Breast epithelium (tissue), 4 donors: ENCODE data around the gene ZNF638. TPM values are rescaled to one million over a fixed set of nuclear protein-coding genes. Genes with fewer than 3 reads are reported as not detected.
A peak's percentile ranks its signal among the peaks of the same experiment; 100 is the strongest.

Source experiments
- DNase-seq, 2 donors: peaks; one replicate each; pipeline ENCODE4 v3.0.0-alpha.2; 2019; ENCODE audit warnings: low spot score in 2 of 2
- H3K27ac ChIP-seq, 2 donors: fragments of 200-600 bp; sonication (generic) in 1 of 2; one replicate each; pipeline ENCODE4 v1.5.1; 2016 to 2019; ENCODE audit warnings: mild to moderate bottlenecking in 1 of 2
- H3K27me3 ChIP-seq, 2 donors: fragments of 200-600 bp; sonication (generic) in 1 of 2; one replicate each; pipeline versions ENCODE4 v1.5.1 to v1.6.0; 2017 to 2019; ENCODE audit warnings: control low read depth in 1 of 2, mild to moderate bottlenecking in 1 of 2
- H3K36me3 ChIP-seq: fragments of 200-600 bp; one replicate; pipeline ENCODE4 v1.5.1; 2019
- H3K4me1 ChIP-seq, 2 donors: fragments of 200-600 bp; sonication (generic); one replicate each; pipeline ENCODE4 v1.5.1; 2016 to 2019; ENCODE audit warnings: control low read depth in 1 of 2
- H3K4me3 ChIP-seq, 3 donors: fragments of 200-600 bp; sonication (generic); 1 replicate in 2 of 3; 2 replicates in 1 of 3; pipeline ENCODE4 v1.5.1; 2016 to 2019; ENCODE audit warnings: mild to moderate bottlenecking in 3 of 3, moderate library complexity in 2 of 3
- H3K9me3 ChIP-seq, 2 donors: fragments of 200-600 bp; sonication (generic) in 1 of 2; one replicate each; pipeline ENCODE4 v1.5.1; 2016 to 2019; ENCODE audit warnings: control low read depth in 1 of 2
- CTCF ChIP-seq, 3 donors: fragments of 450-650 bp; IDR thresholded peaks; one replicate each; pipeline ENCODE4 v1.5.1; 2016 to 2017; ENCODE audit warnings: antibody characterized with exemption in 3 of 3, mild to moderate bottlenecking in 3 of 3, moderate library complexity in 3 of 3
- POLR2A ChIP-seq: fragments of 450-650 bp; IDR thresholded peaks from one replicate; pipeline ENCODE4 v1.6.1; 2016; ENCODE audit warnings: antibody characterized with exemption, mild to moderate bottlenecking, moderate library complexity
- POLR2AphosphoS5 ChIP-seq, 3 donors: sonication (generic); formaldehyde crosslinking; IDR thresholded peaks; one replicate each; pipeline ENCODE4 v1.6.1; 2017; ENCODE audit warnings: antibody characterized with exemption in 3 of 3
- intact Hi-C: fragments of 100-400 bp; cut with DNase I; formaldehyde crosslinking; loops from one replicate; pipeline ENCODE4 v1.15.1; 2023; ENCODE audit warnings: low total_unique reads
- total RNA-seq, 3 donors: library from RNA; depleted of rRNA; stranded (reverse); fragments of >200 nt; gene quantifications; one replicate each; pipeline ENCODE4 v1.1.0, GENCODE V29; 2016

The ZNF638 gene
- total RNA-seq: 100 to 1,000 TPM; 203 to 290 (median 266) TPM

DNA sequence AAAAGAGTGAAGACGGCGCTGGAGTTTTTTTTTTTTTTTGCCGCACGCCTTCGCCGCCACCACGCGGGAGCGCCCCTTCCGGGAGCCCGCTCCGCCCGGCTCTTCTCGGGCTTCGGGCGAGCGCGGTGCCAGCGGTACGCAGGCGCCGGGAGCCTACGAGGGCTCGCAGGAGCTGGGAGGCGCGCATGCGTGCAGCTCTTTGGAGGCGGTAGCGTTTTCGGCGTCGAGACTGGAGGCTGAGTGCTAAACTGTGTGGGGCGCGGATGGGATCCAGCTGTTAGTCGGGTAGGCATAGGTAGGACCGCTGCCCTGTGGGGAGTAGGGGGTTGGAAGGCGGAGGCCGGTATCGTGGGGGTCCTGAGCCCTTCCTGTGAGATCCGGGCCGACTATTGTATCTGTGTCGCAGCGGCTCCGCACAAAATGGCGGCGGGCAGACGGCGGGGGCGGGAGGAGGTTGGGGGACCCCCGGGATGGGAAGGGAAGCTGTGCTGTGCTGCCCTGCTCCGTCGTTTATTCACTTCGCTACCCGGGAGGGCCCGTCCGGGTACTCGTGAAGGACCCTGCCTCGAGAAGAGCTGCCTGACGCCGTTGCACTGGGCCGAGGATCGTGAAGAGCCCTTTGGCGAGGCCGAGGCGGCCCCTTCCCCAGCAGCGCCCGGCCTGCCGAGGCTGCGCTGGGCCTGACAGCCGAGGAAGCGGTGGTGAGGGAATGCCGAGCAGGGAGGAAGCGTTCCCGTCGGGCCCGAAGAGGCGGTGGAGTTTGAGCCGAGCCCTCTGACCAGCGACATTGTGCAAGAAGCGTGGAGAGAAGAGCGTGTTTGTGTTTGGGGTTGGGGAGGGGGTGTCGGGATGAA, at the start of gene ZNF638:
ZNF638 (plus strand) TSS at position 202 of the 854 bp plus-strand sequence. CDS start 17,173 bp downstream, outside the sequence.
- intact Hi-C loops: no loop called here
- no peaks in the 10 kb centered on the region for H3K9me3 ChIP-seq
- H3K36me3 ChIP-seq: no peaks in the 10 kb centered on the region
- peak; percentile 37 to 73 (median 52) for TF ChIP-seq CTCF (IDR thresholded peaks at IDR 0.05)
- TF ChIP-seq POLR2AphosphoS5 (IDR thresholded peaks at IDR 0.05): peak; percentile 82 to 99 (median 98)
- peak; percentile 96 for TF ChIP-seq POLR2A
- H3K4me3 ChIP-seq: peak within 1 kb of the TSS; percentile 88 to 93 (median 91)
- peaks cover 0 to 6% of the 10 kb centered on the region in 2 donors for H3K4me1 ChIP-seq
- peak within 1 kb of the TSS; percentile 96 to 99 for H3K27ac ChIP-seq
- H3K27me3 ChIP-seq: no peaks in the 10 kb centered on the region
- DNase-seq: peak; percentile 89 to 90

- intact Hi-C loops: no loop called here
- no peak for TF ChIP-seq POLR2A
- no peak for TF ChIP-seq CTCF (IDR thresholded peaks at IDR 0.05)
- no peak for TF ChIP-seq POLR2AphosphoS5 (IDR thresholded peaks at IDR 0.05)
- DNase-seq: no peak
- Histone ChIP-seq H3K4me3 (no peak overlapping the region), H3K27ac (no peak overlapping the region), H3K4me1 (no peaks in the 10 kb centered on the region), H3K27me3 (peaks cover 0 to 32% of the 10 kb centered on the region in 2 donors), H3K9me3 (no peaks in the 10 kb centered on the region), H3K36me3 (no peaks in the 10 kb centered on the region)
Measured at GRCh38 chr2:71281950-71282349, 49.6 kb upstream of the ZNF638 start.

- Histone ChIP-seq H3K27ac (no peak overlapping the region), H3K27me3 (peaks cover 0 to 32% of the 10 kb centered on the region in 2 donors), H3K36me3 (no peaks in the 10 kb centered on the region), H3K4me3 (no peak overlapping the region), H3K9me3 (no peaks in the 10 kb centered on the region), H3K4me1 (no peaks in the 10 kb centered on the region)
- intact Hi-C loops: no loop called here
- DNase-seq: no peak
- TF ChIP-seq POLR2A (no peak), POLR2AphosphoS5 (IDR thresholded peaks at IDR 0.05) (no peak), CTCF (IDR thresholded peaks at IDR 0.05) (no peak)
Measured at GRCh38 chr2:71282493-71282892, 49.1 kb upstream of the ZNF638 start.

DNA sequence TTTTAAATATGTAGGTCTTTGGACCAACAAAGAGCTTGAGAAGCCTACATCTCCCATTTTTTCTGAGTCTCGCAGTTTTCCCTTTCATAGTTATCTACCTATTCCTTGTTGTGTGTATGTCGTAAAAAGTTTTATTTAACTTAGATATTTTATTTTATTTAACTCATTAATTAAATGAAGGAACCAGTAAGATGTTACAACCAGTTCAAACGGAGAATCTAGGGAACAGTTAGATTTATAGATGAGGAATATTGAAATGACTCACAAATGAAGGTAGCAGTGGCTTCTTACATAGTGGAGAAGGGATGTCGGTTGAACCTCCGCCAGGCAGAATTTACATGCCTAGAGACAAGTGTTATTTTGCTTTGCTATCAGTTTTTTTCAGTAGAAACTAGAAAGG, 48.5 kb upstream of the ZNF638 start:
- H3K27me3 ChIP-seq: peaks cover 0 to 27% of the 10 kb centered on the region in 2 donors

More for the DNA sequence above, 48.5 kb upstream of the ZNF638 start:
- no peak for TF ChIP-seq POLR2A
- TF ChIP-seq POLR2AphosphoS5 (IDR thresholded peaks at IDR 0.05): no peak
- no peak for TF ChIP-seq CTCF (IDR thresholded peaks at IDR 0.05)
- DNase-seq: no peak
- Histone ChIP-seq H3K4me1 (no peaks in the 10 kb centered on the region), H3K4me3 (no peak overlapping the region), H3K9me3 (no peaks in the 10 kb centered on the region), H3K36me3 (no peaks in the 10 kb centered on the region), H3K27ac (no peak overlapping the region)
- intact Hi-C loops: no loop called here
